Neuronal stem cell (in vitro differentiated cells): ENCODE results near the gene ZCCHC3.

Source experiments
- DNase-seq: peaks from one replicate; pipeline ENCODE4 v3.0.0-alpha.2; 2013; ENCODE audit warnings: low spot score
- H2AFZ ChIP-seq: one replicate; pipeline ENCODE4 v1.6.1; 2013; ENCODE audit warnings: mild to moderate bottlenecking, low read length, inconsistent platforms
- H2AK5ac ChIP-seq: 2 replicates; pipeline ENCODE4 v1.6.1; 2013; ENCODE audit warnings: low read depth, mild to moderate bottlenecking, inconsistent platforms, low read length, moderate library complexity, mixed read lengths
- H2BK120ac ChIP-seq: 2 replicates; pipeline ENCODE4 v1.6.1; 2013; ENCODE audit warnings: low read depth, mild to moderate bottlenecking, inconsistent platforms, low read length, moderate library complexity, mixed read lengths
- H2BK12ac ChIP-seq: one replicate; pipeline ENCODE4 v1.6.1; 2013; ENCODE audit warnings: low read length, inconsistent platforms
- H2BK15ac ChIP-seq: 2 replicates; pipeline ENCODE4 v1.6.1; 2013; ENCODE audit warnings: mild to moderate bottlenecking, low read length, inconsistent platforms, mixed read lengths
- H2BK5ac ChIP-seq: one replicate; pipeline ENCODE4 v1.6.1; 2013; ENCODE audit warnings: inconsistent platforms, mild to moderate bottlenecking, low read length, moderate library complexity
- H3K14ac ChIP-seq: one replicate; pipeline ENCODE4 v1.6.1; 2013; ENCODE audit warnings: low read length, inconsistent platforms
- H3K18ac ChIP-seq: 2 replicates; pipeline ENCODE4 v1.6.1; 2013; ENCODE audit warnings: low read length, inconsistent platforms
- H3K23ac ChIP-seq: 2 replicates; pipeline ENCODE4 v1.6.1; 2013; ENCODE audit warnings: low read depth, mild to moderate bottlenecking, mixed read lengths, low read length, inconsistent platforms; ENCODE audit not compliant: poor library complexity
- H3K27ac ChIP-seq: replicated peaks from 3 replicates; pipeline ENCODE4 v1.5.1; 2013; ENCODE audit warnings: low read length, inconsistent platforms
- H3K27me3 ChIP-seq, 3 experiments: 2 replicates each; pipeline ENCODE4 v1.6.1; 2013; ENCODE audit warnings: low read length in 3 of 3, mild to moderate bottlenecking in 2 of 3, inconsistent platforms in 1 of 3, low read depth in 1 of 3, mixed read lengths in 1 of 3, moderate library complexity in 1 of 3; ENCODE audit not compliant: control insufficient read depth in 3 of 3, insufficient read depth in 3 of 3
- H3K36me3 ChIP-seq, 2 donors: replicated peaks in 1 of 2; 2 replicates each; pipeline ENCODE4 v1.6.1; 2013; ENCODE audit warnings: low read length in 2 of 2; ENCODE audit not compliant: control insufficient read depth in 2 of 2, insufficient read depth in 2 of 2
- H3K4ac ChIP-seq: 2 replicates; pipeline ENCODE4 v1.6.1; 2013; ENCODE audit warnings: inconsistent platforms, mild to moderate bottlenecking, low read length, moderate library complexity
- H3K4me1 ChIP-seq, 2 donors: 1 replicate in 1 of 2; 2 replicates in 1 of 2; pipeline ENCODE4 v1.6.1; 2013; ENCODE audit warnings: low read length in 2 of 2, low read depth in 1 of 2; ENCODE audit not compliant: control insufficient read depth in 2 of 2, insufficient read depth in 1 of 2
- H3K4me2 ChIP-seq: one replicate; pipeline ENCODE4 v1.6.1; 2013; ENCODE audit warnings: mild to moderate bottlenecking, low read length, inconsistent platforms; ENCODE audit not compliant: insufficient read depth, poor library complexity, severe bottlenecking
- H3K4me3 ChIP-seq, 2 donors: 2 replicates each; pipeline ENCODE4 v1.5.1; 2013; ENCODE audit warnings: low read length in 2 of 2, mild to moderate bottlenecking in 2 of 2, inconsistent platforms in 1 of 2, moderate library complexity in 1 of 2
- H3K79me1 ChIP-seq: one replicate; pipeline ENCODE4 v1.6.1; 2013; ENCODE audit warnings: low read depth, mild to moderate bottlenecking, inconsistent platforms, low read length, moderate library complexity
- H3K9ac ChIP-seq: one replicate; pipeline ENCODE4 v1.6.1; 2013; ENCODE audit warnings: mild to moderate bottlenecking, low read depth, low read length, inconsistent platforms; ENCODE audit not compliant: poor library complexity
- H3K9me3 ChIP-seq, 2 donors: replicated peaks in 1 of 2; 2 replicates each; pipeline versions ENCODE3 to v1.6.1; 2013; ENCODE audit warnings: low read length in 2 of 2, mild to moderate bottlenecking in 2 of 2, inconsistent platforms in 1 of 2, low read depth in 1 of 2, mixed read lengths in 1 of 2, moderate library complexity in 1 of 2; ENCODE audit not compliant: control insufficient read depth in 2 of 2, insufficient read depth in 1 of 2
- H4K8ac ChIP-seq: one replicate; pipeline ENCODE4 v1.6.1; 2013; ENCODE audit warnings: low read depth, mild to moderate bottlenecking, inconsistent platforms, low read length, moderate library complexity
- H4K91ac ChIP-seq: one replicate; pipeline ENCODE4 v1.6.1; 2013; ENCODE audit warnings: low read length, low read depth, mild to moderate bottlenecking, inconsistent platforms; ENCODE audit not compliant: poor library complexity
- WGBS, 2 donors: extraction: QIAGEN DNeasy Blood & Tissue Kit; methylation state at CpG; one replicate each; pipeline ENCODE4 v1.1.7; 2013; ENCODE audit warnings: missing lambda C conversion rate in 2 of 2, mixed read lengths in 1 of 2; ENCODE audit not compliant: insufficient read length in 2 of 2, insufficient replicate concordance in 1 of 2; ENCODE audit errors: extremely low coverage in 2 of 2; 5-methylcytosine and 5-hydroxymethylcytosine counted together

ZCCHC3 gene

GRCh38 chr20:327186-328026, 30.0 kb downstream of the ZCCHC3 start:
- Histone ChIP-seq H2BK15ac (no peak overlapping the region), H3K79me1 (peaks cover 10% of the 10 kb centered on the region), H2BK120ac (no peak overlapping the region), H3K23ac (peak overlapping the region; percentile 77), H3K4me3 (peak overlapping the region; percentile 81 to 98), H3K4me1 (peaks cover 25 to 36% of the 10 kb centered on the region in 2 donors), H3K4me2 (peak overlapping the region; percentile 60), H3K27ac (peak overlapping the region; percentile 25), H3K4ac (no peak overlapping the region), H2AFZ (no peak overlapping the region), H3K14ac (peak overlapping the region; percentile 40), H3K9ac (peak overlapping the region; percentile 88), H4K91ac (no peak overlapping the region), H2AK5ac (peak overlapping the region; percentile 42), H3K9me3 (no peaks in the 10 kb centered on the region), H2BK5ac (peak overlapping the region; percentile 49), H3K36me3 (peaks cover 18 to 38% of the 10 kb centered on the region in 2 donors), H4K8ac (no peak overlapping the region), H3K18ac (peak overlapping the region; percentile 84), H2BK12ac (no peak overlapping the region), H3K27me3 (no peaks in the 10 kb centered on the region)
- DNase-seq: peak; percentile 98
- no CpG with 5 or more reads among the region's 47 CpGs for WGBS, 2 donors

- Histone ChIP-seq H3K27ac (no peak overlapping the region), H2BK120ac (no peak overlapping the region), H3K9ac (peak overlapping the region; percentile 88), H3K4ac (no peak overlapping the region), H2BK5ac (peak overlapping the region; percentile 4), H3K4me1 (peaks cover 25 to 36% of the 10 kb centered on the region in 2 donors), H3K9me3 (no peaks in the 10 kb centered on the region), H3K4me2 (peak overlapping the region; percentile 60), H4K8ac (no peak overlapping the region), H3K36me3 (peaks cover 18 to 38% of the 10 kb centered on the region in 2 donors), H4K91ac (no peak overlapping the region), H3K18ac (no peak overlapping the region), H3K4me3 (peak overlapping the region; percentile 81 to 98), H3K79me1 (peaks cover 10% of the 10 kb centered on the region), H2AK5ac (no peak overlapping the region), H3K27me3 (no peaks in the 10 kb centered on the region), H3K14ac (no peak overlapping the region), H3K23ac (peak overlapping the region; percentile 34), H2BK12ac (no peak overlapping the region), H2BK15ac (no peak overlapping the region), H2AFZ (no peak overlapping the region)
- no peak for DNase-seq
- WGBS, 2 donors: no CpG with 5 or more reads among the region's 31 CpGs
These were observed 30.9 kb downstream of the ZCCHC3 start for GRCh38 chr20:328027-328974.

- H3K18ac ChIP-seq: no peak overlapping the region
- H3K27ac ChIP-seq: peak overlapping the region; percentile 24
- no peaks in the 10 kb centered on the region for H3K27me3 ChIP-seq
These were observed 31.8 kb downstream of the ZCCHC3 start for GRCh38 chr20:328975-329695.

More at GRCh38 chr20:328975-329695, 31.8 kb downstream of the ZCCHC3 start:
- Histone ChIP-seq H3K23ac (peak overlapping the region; percentile 34), H3K4me3 (peak overlapping the region; percentile 42 to 98), H2BK12ac (no peak overlapping the region), H3K79me1 (peaks cover 10% of the 10 kb centered on the region), H3K9me3 (no peaks in the 10 kb centered on the region), H3K14ac (no peak overlapping the region), H2AFZ (no peak overlapping the region), H3K4ac (no peak overlapping the region), H2BK5ac (peak overlapping the region; percentile 4), H4K91ac (no peak overlapping the region), H3K36me3 (peaks cover 20 to 38% of the 10 kb centered on the region in 2 donors), H2AK5ac (peak overlapping the region; percentile 22), H3K4me2 (peak overlapping the region; percentile 19), H3K9ac (peak overlapping the region; percentile 53), H2BK120ac (no peak overlapping the region), H4K8ac (no peak overlapping the region), H3K4me1 (peaks cover 23 to 31% of the 10 kb centered on the region in 2 donors), H2BK15ac (no peak overlapping the region)
- no CpG with 5 or more reads among the region's 7 CpGs for WGBS, 2 donors
- DNase-seq: no peak
